ENCODE data around the gene CADM2. TPM values are rescaled to one million over a fixed set of nuclear protein-coding genes. Genes with fewer than 3 reads are reported as not detected.

Gene CADM2
- total RNA-seq, 4 donors from 2014 or later: 15.6 to 51.8 (median 37.4) TPM

DNA sequence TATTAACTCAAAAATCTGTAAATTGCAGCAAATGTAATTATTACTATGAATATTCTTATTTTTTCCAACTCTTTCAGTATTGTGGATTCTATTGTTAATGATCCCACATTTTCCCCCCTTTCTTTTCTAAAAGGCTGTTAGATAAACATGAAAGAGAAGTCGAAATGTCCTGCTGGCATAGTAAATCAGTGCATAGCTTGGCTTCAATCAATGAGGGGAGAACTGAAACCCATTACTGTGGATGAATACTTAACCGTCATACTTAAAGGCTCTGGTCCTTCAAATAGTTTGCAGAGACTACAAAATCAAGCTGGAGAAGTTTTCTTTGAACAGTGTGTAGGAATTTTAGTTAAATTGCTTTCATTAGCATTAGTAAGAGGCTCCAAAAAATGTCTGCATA is 667.9 kb downstream of the CADM2 start:
- Histone ChIP-seq H3K4me1 (no peaks in the 10 kb centered on the region), H3K27me3 (no peaks in the 10 kb centered on the region), H3K36me3 (no peaks in the 10 kb centered on the region), H3K4me3 (no peak overlapping the region), H3K9me3 (no peaks in the 10 kb centered on the region), H3K27ac (no peak overlapping the region)
- no peak for DNase-seq (ENCODE audit: low spot score in 2 of 2)
- TF ChIP-seq EP300 (IDR thresholded peaks at IDR 0.05) (no peak), POLR2A (IDR thresholded peaks at IDR 0.05) (no peak), CTCF (IDR thresholded peaks at IDR 0.05) (no peak)
- 27 to 43% methylated on average over 2 of the region's 2 CpGs for WGBS, 2 donors

DNA sequence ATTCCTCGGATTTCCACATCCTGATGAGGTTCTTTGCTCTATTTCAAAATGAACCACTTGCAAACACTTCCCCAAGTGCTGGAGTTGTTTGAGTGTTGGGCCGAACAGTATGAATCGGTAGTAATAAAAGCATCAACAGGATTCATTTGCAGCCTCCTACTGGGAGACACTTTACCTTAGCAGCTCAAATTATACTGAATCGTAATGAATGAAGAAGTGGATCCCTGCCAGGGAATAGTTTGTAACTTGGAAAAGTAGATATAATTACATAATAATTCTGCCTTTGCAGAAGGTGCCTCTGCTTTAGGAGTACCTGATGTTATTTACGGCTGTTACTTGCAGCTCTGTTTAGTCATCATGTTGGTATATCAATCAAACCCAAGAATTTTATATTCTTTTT is 669.1 kb downstream of the CADM2 start:
- TF ChIP-seq CTCF (IDR thresholded peaks at IDR 0.05) (no peak), POLR2A (IDR thresholded peaks at IDR 0.05) (no peak), EP300 (IDR thresholded peaks at IDR 0.05) (no peak)
- Histone ChIP-seq H3K4me3 (no peak overlapping the region), H3K27ac (no peak overlapping the region), H3K27me3 (no peaks in the 10 kb centered on the region), H3K4me1 (no peaks in the 10 kb centered on the region), H3K36me3 (no peaks in the 10 kb centered on the region), H3K9me3 (no peaks in the 10 kb centered on the region)
- WGBS, 2 donors: 79 to 80% methylated on average over 5 of the region's 5 CpGs
- no peak for DNase-seq (ENCODE audit: low spot score in 2 of 2)

- DNase-seq (ENCODE audit: low spot score in 2 of 2): no peak
- Histone ChIP-seq H3K4me3 (no peak overlapping the region), H3K9me3 (no peaks in the 10 kb centered on the region), H3K27me3 (no peaks in the 10 kb centered on the region), H3K36me3 (no peaks in the 10 kb centered on the region), H3K27ac (no peak overlapping the region), H3K4me1 (no peaks in the 10 kb centered on the region)
- TF ChIP-seq EP300 (IDR thresholded peaks at IDR 0.05) (no peak), CTCF (IDR thresholded peaks at IDR 0.05) (no peak), POLR2A (IDR thresholded peaks at IDR 0.05) (no peak)
- 92 to 93% methylated on average over 1 of the region's 1 CpG for WGBS, 2 donors
These were observed 672.3 kb downstream of the CADM2 start for GRCh38 chr3:85631070-85631469.

DNA sequence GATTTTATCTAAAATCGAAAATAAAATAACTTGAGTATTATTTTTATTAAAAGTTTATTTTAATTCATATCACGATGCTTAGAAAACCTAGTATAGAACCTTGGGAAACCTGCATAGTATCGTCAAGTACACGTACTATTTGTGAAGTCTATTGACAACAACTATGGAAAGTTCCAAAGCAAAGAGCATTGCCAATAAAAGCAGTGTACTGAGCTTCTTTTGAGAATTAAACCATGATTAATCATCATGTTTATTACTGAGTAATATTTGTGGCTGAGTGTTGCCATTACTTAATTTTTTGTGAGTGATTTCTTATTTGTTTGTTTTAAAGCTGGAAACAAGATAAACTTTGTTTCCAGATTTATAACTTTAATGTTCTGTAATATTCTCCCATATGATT is 674.1 kb downstream of the CADM2 start:
- Histone ChIP-seq H3K36me3 (no peaks in the 10 kb centered on the region), H3K9me3 (no peaks in the 10 kb centered on the region), H3K4me1 (no peaks in the 10 kb centered on the region), H3K27me3 (no peaks in the 10 kb centered on the region), H3K4me3 (no peak overlapping the region), H3K27ac (no peak overlapping the region)
- no peak for DNase-seq (ENCODE audit: low spot score in 2 of 2)
- TF ChIP-seq POLR2A (IDR thresholded peaks at IDR 0.05) (no peak), CTCF (IDR thresholded peaks at IDR 0.05) (no peak), EP300 (IDR thresholded peaks at IDR 0.05) (no peak)
- WGBS, 2 donors: 80 to 81% methylated on average over 4 of the region's 4 CpGs

DNA sequence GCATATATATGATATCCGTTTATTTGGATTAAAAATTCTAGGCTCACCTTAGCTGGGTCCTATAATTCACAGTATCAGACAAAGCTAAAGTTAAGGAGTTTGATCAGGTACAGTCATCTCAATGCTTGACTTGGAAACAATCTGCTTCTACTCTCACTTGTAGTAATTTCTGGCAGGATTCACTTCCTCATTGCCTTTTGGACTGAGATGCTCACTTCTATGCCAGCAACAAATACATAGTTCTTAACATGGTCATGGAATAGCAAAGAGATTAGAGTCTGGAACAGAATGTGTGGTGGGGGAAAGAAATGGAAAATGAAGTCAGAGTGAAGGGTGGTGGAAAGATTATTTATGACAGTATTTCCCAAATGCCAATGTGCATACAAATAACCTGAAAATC is 693.6 kb downstream of the CADM2 start:
- 77 to 95% methylated on average over 1 of the region's 1 CpG for WGBS, 2 donors
- no peak for DNase-seq (ENCODE audit: low spot score in 2 of 2)
- H3K27ac ChIP-seq: no peak overlapping the region
- no peaks in the 10 kb centered on the region for H3K4me1 ChIP-seq
- no peak overlapping the region for H3K4me3 ChIP-seq
- no peak for TF ChIP-seq CTCF (IDR thresholded peaks at IDR 0.05)
- no peaks in the 10 kb centered on the region for H3K9me3 ChIP-seq
- no peaks in the 10 kb centered on the region for H3K27me3 ChIP-seq
- H3K36me3 ChIP-seq: no peaks in the 10 kb centered on the region
